Naive B cell (primary cell): ENCODE measurements around the gene C12orf56. TPM values are rescaled to one million over a fixed set of nuclear protein-coding genes. Genes with fewer than 3 reads are reported as not detected.
"Not testable (repeated sequence)": the region's sequence is repeated elsewhere in the genome, so short reads cannot be mapped to it uniquely, and the experiment has no call there.

Experiments
- ATAC-seq, 2 donors: fragments of 150-1000 bp; cut with Tn5 transposase; 2 replicates each; pipeline ENCODE4 v1.10.0; 2021; ENCODE audit warnings: low read depth in 2 of 2, mild to moderate bottlenecking in 2 of 2, moderate library complexity in 2 of 2
- DNase-seq: peaks from one replicate; pipeline ENCODE4 v3.0.0; 2022
- H3K27ac Mint-ChIP-seq, 6 donors: one replicate each; pipeline ENCODE4 v1.8.0; 2020 to 2022; ENCODE audit warnings: mild to moderate bottlenecking in 6 of 6, mixed read lengths in 6 of 6, moderate library complexity in 5 of 6, inconsistent platforms in 2 of 6
- H3K27me3 Mint-ChIP-seq, 3 donors: one replicate each; pipeline ENCODE4 v1.8.0; 2021 to 2022; ENCODE audit warnings: mixed read lengths in 3 of 3, mild to moderate bottlenecking in 1 of 3
- H3K36me3 Mint-ChIP-seq, 2 donors: one replicate each; pipeline ENCODE4 v1.8.0; 2020 to 2022; ENCODE audit warnings: mixed read lengths in 2 of 2, inconsistent platforms in 1 of 2, mild to moderate bottlenecking in 1 of 2
- H3K4me1 Mint-ChIP-seq, 3 donors: one replicate each; pipeline ENCODE4 v1.8.0; 2020 to 2022; ENCODE audit warnings: mixed read lengths in 3 of 3, inconsistent platforms in 1 of 3, mild to moderate bottlenecking in 1 of 3, moderate library complexity in 1 of 3
- H3K4me3 Mint-ChIP-seq, 8 donors: one replicate each; pipeline ENCODE4 v1.8.0; 2020 to 2022; ENCODE audit warnings: mild to moderate bottlenecking in 8 of 8, mixed read lengths in 8 of 8, moderate library complexity in 8 of 8, inconsistent platforms in 2 of 8
- H3K9me3 Mint-ChIP-seq, 7 donors: one replicate each; pipeline ENCODE4 v1.8.0; 2020 to 2022; ENCODE audit warnings: mixed read lengths in 7 of 7, mild to moderate bottlenecking in 5 of 7, inconsistent platforms in 2 of 7, moderate library complexity in 1 of 7
- polyA plus RNA-seq, 6 donors: library from polyadenylated mRNA; unstranded; fragments of 300-500 nt; fragmentation: Illumina TruSeq; gene quantifications; one replicate each; pipeline ENCODE4 v1.2.3, GENCODE V29; 2021; ENCODE audit warnings: low read depth in 6 of 6

The C12orf56 gene
- polyA plus RNA-seq, 6 donors from 2014 or later: not detected

DNA sequence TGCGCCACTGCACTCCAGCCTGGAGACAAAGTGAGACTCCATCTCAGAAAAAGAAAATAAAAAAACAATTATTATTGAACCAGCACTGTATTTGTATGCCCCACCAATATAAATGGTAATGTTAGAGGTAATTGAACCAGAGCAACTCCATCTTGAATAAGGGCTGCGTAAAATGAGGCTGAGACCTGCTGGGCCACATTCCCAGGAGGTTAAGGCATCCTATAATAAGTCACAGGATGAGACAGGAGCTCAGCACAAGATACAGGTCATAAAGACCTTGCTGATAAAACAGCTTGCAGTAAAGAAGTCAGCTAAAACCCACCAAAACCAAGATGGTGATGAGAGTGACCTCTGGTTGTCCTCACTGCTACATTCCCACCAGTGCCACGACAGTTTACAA, 29.4 kb downstream of the C12orf56 start:
- H3K4me3 Mint-ChIP-seq, H3K27me3 Mint-ChIP-seq, ATAC-seq, DNase-seq, H3K4me1 Mint-ChIP-seq, H3K27ac Mint-ChIP-seq, H3K36me3 Mint-ChIP-seq: not testable (repeated sequence)
- peaks cover 4 to 14% (median 6%) of the 10 kb centered on the region in 7 donors for H3K9me3 Mint-ChIP-seq

DNA sequence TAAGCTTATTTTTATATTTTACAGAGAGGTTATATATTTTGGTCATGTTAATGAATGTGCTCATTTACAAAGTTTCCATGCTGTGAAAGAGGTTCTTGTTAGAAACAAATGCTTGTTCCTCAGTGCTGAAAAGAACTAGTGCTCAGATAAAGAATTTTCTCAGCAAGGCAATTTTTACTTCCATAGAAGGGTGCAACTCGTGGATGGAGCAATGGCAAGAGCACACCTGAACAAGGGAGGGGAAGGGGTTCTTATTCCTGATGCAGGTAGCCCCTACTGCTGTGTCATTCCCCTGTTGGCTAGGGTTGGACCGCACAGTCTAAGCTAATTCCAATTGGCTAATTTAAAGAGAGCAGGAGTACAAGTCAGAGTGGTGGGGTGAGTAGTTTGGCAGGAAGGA, 34.3 kb downstream of the C12orf56 start:
- H3K4me3 Mint-ChIP-seq, H3K27me3 Mint-ChIP-seq, DNase-seq, H3K27ac Mint-ChIP-seq, H3K36me3 Mint-ChIP-seq, H3K4me1 Mint-ChIP-seq, ATAC-seq: not testable (repeated sequence)
- H3K9me3 Mint-ChIP-seq: peaks cover 5 to 20% (median 14%) of the 10 kb centered on the region in 7 donors

GRCh38 chr12:64352181-64352580, 38.4 kb downstream of the C12orf56 start:
- Mint-ChIP-seq H3K4me1 (no peaks in the 10 kb centered on the region), H3K36me3 (peaks cover 8 to 9% of the 10 kb centered on the region in 2 donors), H3K27ac (no peak overlapping the region), H3K9me3 (peaks cover 5 to 46% (median 35%) of the 10 kb centered on the region in 7 donors), H3K27me3 (peaks cover 0 to 8% (median 5%) of the 10 kb centered on the region in 3 donors), H3K4me3 (no peak overlapping the region)
- ATAC-seq (no peak), DNase-seq (no peak)

DNA sequence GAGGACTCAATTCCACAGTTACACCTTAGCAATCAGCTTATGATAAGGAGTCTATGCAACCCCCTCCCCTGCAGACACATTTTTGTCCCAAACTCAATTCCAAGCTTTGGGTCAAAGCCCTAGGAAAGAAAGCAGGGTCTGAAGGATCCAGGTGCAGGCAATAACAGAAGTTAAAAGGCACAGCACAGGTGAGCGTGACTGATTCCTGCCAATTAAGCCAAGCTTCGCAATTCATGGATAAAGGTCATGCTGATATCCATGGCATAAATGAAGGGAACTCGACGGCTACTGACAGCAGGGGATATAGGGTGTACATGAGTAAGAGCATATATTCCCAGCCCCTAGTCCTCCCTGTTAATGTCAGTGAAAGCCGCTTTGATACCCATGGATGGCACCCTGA, 39.3 kb downstream of the C12orf56 start:
- Mint-ChIP-seq H3K4me3 (no peak overlapping the region), H3K27ac (no peak overlapping the region), H3K9me3 (peaks cover 2 to 45% (median 31%) of the 10 kb centered on the region in 7 donors), H3K36me3 (peaks cover 1 to 3% of the 10 kb centered on the region in 2 donors), H3K27me3 (peaks cover 0 to 8% (median 5%) of the 10 kb centered on the region in 3 donors), H3K4me1 (no peaks in the 10 kb centered on the region)
- DNase-seq (no peak), ATAC-seq (no peak)

DNA sequence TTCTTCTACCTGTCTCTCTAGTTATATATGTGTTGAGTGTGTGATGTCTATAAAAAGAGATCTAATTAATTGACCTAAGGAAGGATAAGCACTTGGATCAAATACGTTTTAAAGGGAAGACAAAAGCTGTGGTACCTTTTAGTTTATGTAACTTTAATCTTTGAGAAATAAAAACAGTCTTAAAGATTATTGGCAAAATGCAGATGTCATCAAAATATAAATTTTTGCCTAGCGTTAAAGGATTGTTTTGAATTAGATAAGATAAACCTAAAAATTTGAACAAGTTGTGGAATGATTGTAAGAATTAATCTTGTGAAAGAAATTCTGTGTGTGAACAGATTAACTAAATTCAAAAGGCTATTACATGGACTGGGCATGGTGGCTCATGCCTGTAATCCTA, 42.9 kb downstream of the C12orf56 start:
- Mint-ChIP-seq H3K4me3 (no peak overlapping the region), H3K27ac (no peak overlapping the region), H3K9me3 (peaks cover 0 to 38% (median 24%) of the 10 kb centered on the region in 7 donors)

DNA sequence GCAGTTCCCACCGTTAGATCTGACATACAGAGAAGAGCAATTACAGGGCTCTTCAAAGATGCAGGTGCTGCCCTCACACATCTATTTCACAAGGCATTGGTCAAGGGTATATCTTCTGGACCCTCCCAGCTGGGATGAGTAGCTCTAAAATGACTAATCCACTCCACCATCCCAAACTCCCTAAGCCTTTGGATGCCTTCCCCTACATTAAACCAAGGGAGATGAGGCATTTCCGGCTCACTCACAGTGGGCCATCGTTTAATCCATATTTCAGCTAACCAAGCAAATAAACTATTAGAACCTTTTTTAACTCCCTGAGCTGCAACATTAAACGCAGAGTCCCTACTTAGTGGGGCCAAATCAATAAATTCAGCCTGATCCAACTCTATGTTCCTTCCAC, 45.9 kb downstream of the C12orf56 start:
- not testable (repeated sequence) for H3K4me3 Mint-ChIP-seq, DNase-seq, H3K4me1 Mint-ChIP-seq, H3K36me3 Mint-ChIP-seq, ATAC-seq, H3K27me3 Mint-ChIP-seq
- peaks cover 0 to 35% (median 24%) of the 10 kb centered on the region in 7 donors for H3K9me3 Mint-ChIP-seq
- peak overlapping the region in 1 of 6 donors; percentile 23 for H3K27ac Mint-ChIP-seq

More for the DNA sequence above, 42.9 kb downstream of the C12orf56 start:
- H3K4me1 Mint-ChIP-seq: no peaks in the 10 kb centered on the region
- no peaks in the 10 kb centered on the region for H3K36me3 Mint-ChIP-seq
- DNase-seq: no peak
- H3K27me3 Mint-ChIP-seq: peaks cover 0 to 5% (median 0%) of the 10 kb centered on the region in 3 donors
- no peak for ATAC-seq

DNA sequence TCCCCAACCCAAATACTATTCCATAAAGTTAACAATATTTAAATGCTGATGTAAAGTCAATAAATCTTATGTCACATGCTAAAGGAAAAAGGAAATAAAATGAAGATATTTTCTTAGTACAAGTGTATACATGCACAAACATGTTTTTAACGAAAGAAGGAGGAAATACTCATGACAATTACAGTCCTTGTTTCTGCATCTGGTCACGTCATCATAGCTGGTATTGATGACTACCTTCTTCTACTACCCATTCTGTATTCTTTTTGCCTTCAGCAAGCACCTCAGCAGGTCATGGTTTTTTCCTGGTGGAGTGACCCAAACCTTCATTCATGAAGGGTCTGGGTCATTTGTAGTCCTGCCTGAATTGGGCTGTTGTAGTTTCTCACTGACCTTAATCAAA, 50.0 kb downstream of the C12orf56 start:
- ATAC-seq, DNase-seq, H3K27ac Mint-ChIP-seq, H3K9me3 Mint-ChIP-seq, H3K4me1 Mint-ChIP-seq, H3K4me3 Mint-ChIP-seq, H3K36me3 Mint-ChIP-seq: not testable (repeated sequence)
- H3K27me3 Mint-ChIP-seq: peaks cover 0 to 12% (median 0%) of the 10 kb centered on the region in 3 donors

- peaks cover 0 to 12% (median 5%) of the 10 kb centered on the region in 3 donors for H3K27me3 Mint-ChIP-seq
- H3K27ac Mint-ChIP-seq: no peak overlapping the region
- no peaks in the 10 kb centered on the region for H3K36me3 Mint-ChIP-seq
- H3K4me3 Mint-ChIP-seq: no peak overlapping the region
- peaks cover 0 to 9% (median 4%) of the 10 kb centered on the region in 7 donors for H3K9me3 Mint-ChIP-seq
- no peaks in the 10 kb centered on the region for H3K4me1 Mint-ChIP-seq
- ATAC-seq (no peak), DNase-seq (no peak)
Measured at GRCh38 chr12:64335886-64336466, 54.6 kb downstream of the C12orf56 start.

- no peak for ATAC-seq
- H3K4me1 Mint-ChIP-seq: no peaks in the 10 kb centered on the region
- H3K27ac Mint-ChIP-seq: no peak overlapping the region
- DNase-seq: no peak
- peaks cover 0 to 9% (median 4%) of the 10 kb centered on the region in 7 donors for H3K9me3 Mint-ChIP-seq
- H3K4me3 Mint-ChIP-seq: no peak overlapping the region
- H3K36me3 Mint-ChIP-seq: no peaks in the 10 kb centered on the region
- peaks cover 0 to 11% (median 4%) of the 10 kb centered on the region in 3 donors for H3K27me3 Mint-ChIP-seq
Measured at GRCh38 chr12:64332938-64333337, 57.6 kb downstream of the C12orf56 start.

DNA sequence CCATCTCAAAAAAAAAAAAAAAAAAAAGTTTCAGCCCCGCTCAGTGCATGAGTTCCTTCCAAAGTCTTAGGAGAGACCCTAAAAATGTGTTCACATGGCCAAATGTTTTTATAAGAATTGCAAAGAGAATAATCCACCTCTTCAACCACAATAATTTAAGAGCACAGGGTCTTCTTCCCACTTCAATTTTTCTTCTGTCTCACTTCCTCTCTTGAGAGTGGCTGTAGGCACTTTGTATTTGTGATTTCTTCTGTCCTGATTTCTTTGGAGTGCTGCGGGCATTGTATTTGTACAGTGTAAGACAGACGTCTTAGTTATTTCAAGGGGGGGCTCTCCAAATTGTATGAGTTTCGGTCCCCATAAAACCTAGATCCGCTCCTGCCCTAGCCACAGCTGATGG, 58.3 kb downstream of the C12orf56 start:
- peaks cover 0 to 11% (median 4%) of the 10 kb centered on the region in 3 donors for H3K27me3 Mint-ChIP-seq
- no peak for DNase-seq

GRCh38 chr12:64329031-64329710, 61.4 kb downstream of the C12orf56 start:
- peaks cover 0 to 17% (median 0%) of the 10 kb centered on the region in 3 donors for H3K27me3 Mint-ChIP-seq
- not testable (repeated sequence) for H3K9me3 Mint-ChIP-seq, H3K36me3 Mint-ChIP-seq, H3K4me1 Mint-ChIP-seq, ATAC-seq, DNase-seq, H3K4me3 Mint-ChIP-seq, H3K27ac Mint-ChIP-seq

More for the DNA sequence above, 58.3 kb downstream of the C12orf56 start:
- Mint-ChIP-seq H3K4me1 (no peaks in the 10 kb centered on the region), H3K9me3 (peaks cover 0 to 9% (median 4%) of the 10 kb centered on the region in 7 donors), H3K27ac (no peak overlapping the region), H3K4me3 (no peak overlapping the region), H3K36me3 (no peaks in the 10 kb centered on the region)
- no peak for ATAC-seq

DNA sequence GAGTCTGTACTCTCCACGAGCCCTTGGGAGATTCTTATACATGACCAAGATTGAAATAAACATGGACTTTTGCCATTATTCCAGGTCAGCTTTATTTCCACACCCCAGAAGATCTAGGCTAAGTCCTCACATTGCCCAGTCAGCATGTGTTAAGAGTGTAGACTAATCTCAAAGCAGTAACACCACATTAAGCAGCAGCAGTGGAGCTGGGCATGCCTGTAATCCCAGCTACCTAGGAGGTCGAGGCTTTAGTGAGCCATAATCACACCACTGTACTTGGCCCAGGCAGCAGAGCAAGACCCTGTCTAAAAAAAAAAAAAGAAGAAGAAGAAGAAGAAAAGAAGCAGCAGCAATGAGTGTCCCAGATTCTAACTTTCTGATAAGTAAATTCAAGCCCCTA, 65.5 kb downstream of the C12orf56 start:
- Mint-ChIP-seq H3K36me3 (no peaks in the 10 kb centered on the region), H3K27ac (no peak overlapping the region), H3K9me3 (peaks cover 0 to 14% (median 3%) of the 10 kb centered on the region in 7 donors), H3K27me3 (peaks cover 0 to 22% (median 0%) of the 10 kb centered on the region in 3 donors), H3K4me3 (no peak overlapping the region), H3K4me1 (no peaks in the 10 kb centered on the region)
- DNase-seq: no peak
- no peak for ATAC-seq

DNA sequence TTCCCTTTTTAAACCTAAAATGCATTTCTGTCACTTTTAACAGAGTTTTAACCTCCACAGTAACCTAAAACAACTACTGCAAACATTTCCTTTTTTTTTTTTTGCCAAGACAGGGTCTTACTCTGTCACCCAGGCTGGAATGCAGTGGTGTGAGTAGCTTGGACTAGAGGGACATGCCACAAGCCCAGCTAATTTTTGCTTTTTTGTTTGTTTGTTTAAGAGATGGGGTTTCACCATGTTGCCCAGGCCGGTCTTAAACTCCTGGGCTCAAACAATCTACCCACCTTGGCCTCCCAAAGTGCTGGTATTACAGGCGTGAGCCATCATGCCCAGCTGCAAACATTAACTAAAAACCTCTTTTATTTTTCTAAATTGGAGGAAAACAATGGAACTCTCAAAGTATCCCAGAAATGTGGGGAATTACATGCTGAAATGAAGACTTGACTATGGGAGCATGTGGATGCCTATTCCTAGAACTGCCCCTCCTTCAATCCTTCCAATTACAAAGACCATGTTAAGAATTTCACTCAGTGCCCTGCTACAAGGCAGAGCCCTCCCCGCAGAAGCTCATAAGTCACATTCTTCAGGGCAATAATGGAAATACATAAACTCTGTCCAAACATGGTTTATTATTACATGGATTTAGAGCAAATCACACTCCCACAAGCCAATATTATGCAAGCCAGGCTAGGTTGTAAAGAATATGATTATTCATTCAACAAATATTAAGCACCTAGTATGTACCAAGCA, 66.9 kb downstream of the C12orf56 start:
- Mint-ChIP-seq H3K27ac (no peak overlapping the region), H3K9me3 (peaks cover 0 to 9% (median 2%) of the 10 kb centered on the region in 7 donors), H3K4me3 (no peak overlapping the region), H3K4me1 (no peaks in the 10 kb centered on the region), H3K27me3 (peaks cover 0 to 28% (median 0%) of the 10 kb centered on the region in 3 donors), H3K36me3 (no peaks in the 10 kb centered on the region)
- no peak for DNase-seq
- no peak for ATAC-seq
